ENCODE results near the gene CACNA1C. TPM values are rescaled to one million over a fixed set of nuclear protein-coding genes. Genes with fewer than 3 reads are reported as not detected.

Gene CACNA1C
- total and polyA plus RNA-seq, 2 donors (not counting 1 experiment from before 2014, with no cell fraction given) = 0.01 to 0.02 TPM

GRCh38 chr12:2136901-2137300 lies 84.1 kb downstream of the CACNA1C start:
- no peaks in the 10 kb centered on the region for H3K27me3 ChIP-seq (replicated peaks in 1 of 4; ENCODE audit: control extremely low read depth in 1 of 4, control insufficient read depth in 3 of 4, insufficient read depth in 4 of 4, low read length in 3 of 4)
- WGBS (ENCODE audit: insufficient coverage) = 89% methylated on average over 5 of the region's 10 CpGs
- ChIA-PET POLR2A (no interaction called here), CTCF (no interaction called here)
- intact Hi-C loops (cut with micrococcal nuclease) = no loop called here
- no peaks in the 10 kb centered on the region for H3K36me3 ChIP-seq (replicated peaks in 1 of 2; ENCODE audit: control extremely low read depth in 1 of 2, control insufficient read depth in 1 of 2, extremely low read depth in 1 of 2, insufficient read depth in 2 of 2, low read length in 1 of 2)
- no peaks in the 10 kb centered on the region for H3K9me3 ChIP-seq (ENCODE audit: control extremely low read depth in 1 of 3, control insufficient read depth in 2 of 3, insufficient read depth in 1 of 3, low read length in 2 of 3)
- H3K4me1 Mint-ChIP-seq = no peaks in the 10 kb centered on the region
- H3K27me3 Mint-ChIP-seq = no peaks in the 10 kb centered on the region
- DNase-seq = no peak
- no peak overlapping the region for H3K4me3 ChIP-seq (ENCODE audit: control extremely low read depth in 1 of 5, extremely low read depth in 1 of 5, insufficient read depth in 1 of 5, low read depth in 2 of 5, low read length in 4 of 5)
- TF ChIP-seq, protein P1, sequence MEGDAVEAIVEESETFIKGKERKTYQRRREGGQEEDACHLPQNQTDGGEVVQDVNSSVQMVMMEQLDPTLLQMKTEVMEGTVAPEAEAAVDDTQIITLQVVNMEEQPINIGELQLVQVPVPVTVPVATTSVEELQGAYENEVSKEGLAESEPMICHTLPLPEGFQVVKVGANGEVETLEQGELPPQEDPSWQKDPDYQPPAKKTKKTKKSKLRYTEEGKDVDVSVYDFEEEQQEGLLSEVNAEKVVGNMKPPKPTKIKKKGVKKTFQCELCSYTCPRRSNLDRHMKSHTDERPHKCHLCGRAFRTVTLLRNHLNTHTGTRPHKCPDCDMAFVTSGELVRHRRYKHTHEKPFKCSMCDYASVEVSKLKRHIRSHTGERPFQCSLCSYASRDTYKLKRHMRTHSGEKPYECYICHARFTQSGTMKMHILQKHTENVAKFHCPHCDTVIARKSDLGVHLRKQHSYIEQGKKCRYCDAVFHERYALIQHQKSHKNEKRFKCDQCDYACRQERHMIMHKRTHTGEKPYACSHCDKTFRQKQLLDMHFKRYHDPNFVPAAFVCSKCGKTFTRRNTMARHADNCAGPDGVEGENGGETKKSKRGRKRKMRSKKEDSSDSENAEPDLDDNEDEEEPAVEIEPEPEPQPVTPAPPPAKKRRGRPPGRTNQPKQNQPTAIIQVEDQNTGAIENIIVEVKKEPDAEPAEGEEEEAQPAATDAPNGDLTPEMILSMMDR (IDR thresholded peaks at IDR 0.05) = no peak
- TF ChIP-seq EZH2 (IDR thresholded peaks at IDR 0.05; ENCODE audit: borderline replicate concordance, insufficient read depth, low read depth, low read length, poor library complexity, severe bottlenecking) = no peak
- no peaks in the 10 kb centered on the region for H3K79me2 ChIP-seq (ENCODE audit: control insufficient read depth, insufficient read depth, low read length)
- no peak overlapping the region for H3K27ac Mint-ChIP-seq
- no peak overlapping the region for H3K4me3 Mint-ChIP-seq
- no peak overlapping the region for H2AFZ ChIP-seq (ENCODE audit: insufficient read depth, low read depth, low read length, poor library complexity, severe bottlenecking)
- no peaks in the 10 kb centered on the region for H4K20me1 ChIP-seq (ENCODE audit: control insufficient read depth, insufficient read depth, low read length, poor library complexity, severe bottlenecking)
- H3K4me1 ChIP-seq (ENCODE audit: control insufficient read depth in 2 of 2, insufficient read depth in 2 of 2, low read length in 2 of 2) = no peaks in the 10 kb centered on the region
- no peaks in the 10 kb centered on the region for H3K9me3 Mint-ChIP-seq (ENCODE audit: insufficient read depth)
- no peak for ATAC-seq (ENCODE audit: low read depth)
- no peak overlapping the region for H3K27ac ChIP-seq (ENCODE audit: low read length in 2 of 2)
- no peak overlapping the region for H3K4me2 ChIP-seq (replicated peaks; ENCODE audit: low read depth, low read length, poor library complexity, severe bottlenecking)
- H3K9ac ChIP-seq (ENCODE audit: low read length) = no peak overlapping the region

DNA sequence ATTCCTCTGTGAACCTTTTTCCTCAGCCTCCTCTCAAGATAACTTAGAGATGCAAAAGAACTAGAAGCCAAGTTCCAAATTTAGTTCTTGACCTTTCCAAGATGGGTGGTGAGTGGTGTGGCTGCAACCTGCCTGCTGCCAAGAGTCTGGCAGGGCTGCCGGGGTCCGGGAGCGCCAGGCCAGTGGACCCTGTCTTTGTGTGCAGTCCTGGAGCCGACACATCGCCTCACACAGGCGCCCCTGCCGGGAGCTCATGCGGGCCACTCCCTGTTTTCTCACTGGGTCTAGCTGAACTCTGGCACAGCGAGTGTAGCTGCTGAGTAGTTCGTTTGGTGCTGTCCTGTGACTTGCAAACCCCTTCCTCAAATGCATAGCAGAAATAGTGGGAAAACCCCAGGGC lies 84.9 kb downstream of the CACNA1C start:
- no peak overlapping the region for H3K4me3 Mint-ChIP-seq
- Histone ChIP-seq H4K20me1 (ENCODE audit: control insufficient read depth, insufficient read depth, low read length, poor library complexity, severe bottlenecking) (no peaks in the 10 kb centered on the region), H3K4me2 (replicated peaks; ENCODE audit: low read depth, low read length, poor library complexity, severe bottlenecking) (no peak overlapping the region), H3K4me3 (ENCODE audit: control extremely low read depth in 1 of 5, extremely low read depth in 1 of 5, insufficient read depth in 1 of 5, low read depth in 2 of 5, low read length in 4 of 5) (no peak overlapping the region), H3K27me3 (replicated peaks in 1 of 4; ENCODE audit: control extremely low read depth in 1 of 4, control insufficient read depth in 3 of 4, insufficient read depth in 4 of 4, low read length in 3 of 4) (no peaks in the 10 kb centered on the region), H3K9ac (ENCODE audit: low read length) (no peak overlapping the region), H3K79me2 (ENCODE audit: control insufficient read depth, insufficient read depth, low read length) (no peaks in the 10 kb centered on the region), H3K36me3 (replicated peaks in 1 of 2; ENCODE audit: control extremely low read depth in 1 of 2, control insufficient read depth in 1 of 2, extremely low read depth in 1 of 2, insufficient read depth in 2 of 2, low read length in 1 of 2) (no peaks in the 10 kb centered on the region), H3K4me1 (ENCODE audit: control insufficient read depth in 2 of 2, insufficient read depth in 2 of 2, low read length in 2 of 2) (no peaks in the 10 kb centered on the region), H2AFZ (ENCODE audit: insufficient read depth, low read depth, low read length, poor library complexity, severe bottlenecking) (no peak overlapping the region), H3K27ac (ENCODE audit: low read length in 2 of 2) (no peak overlapping the region), H3K9me3 (ENCODE audit: control extremely low read depth in 1 of 3, control insufficient read depth in 2 of 3, insufficient read depth in 1 of 3, low read length in 2 of 3) (no peaks in the 10 kb centered on the region)
- H3K27ac Mint-ChIP-seq = no peak overlapping the region
- ATAC-seq (ENCODE audit: low read depth) (no peak), DNase-seq (no peak)
- ChIA-PET CTCF (no interaction called here), POLR2A (no interaction called here)
- WGBS (ENCODE audit: insufficient coverage) = 91% methylated on average over 10 of the region's 10 CpGs
- TF ChIP-seq, protein P1 (IDR thresholded peaks at IDR 0.05) = no peak
- no peak for TF ChIP-seq EZH2 (IDR thresholded peaks at IDR 0.05; ENCODE audit: borderline replicate concordance, insufficient read depth, low read depth, low read length, poor library complexity, severe bottlenecking)
- H3K4me1 Mint-ChIP-seq = no peaks in the 10 kb centered on the region
- H3K9me3 Mint-ChIP-seq (ENCODE audit: insufficient read depth) = no peaks in the 10 kb centered on the region
- intact Hi-C loops (cut with micrococcal nuclease) = no loop called here
- H3K27me3 Mint-ChIP-seq = no peaks in the 10 kb centered on the region

All from B cell (primary cell).